HG02678 (cell line): ENCODE data around the gene VPS13D.
"Not testable (repeated sequence)": the region's sequence is repeated elsewhere in the genome, so short reads cannot be mapped to it uniquely, and the experiment has no call there.

Experiments used
- ATAC-seq: cut with Tn5 transposase; IDR thresholded peaks from one replicate; pipeline ENCODE4 v1.9.1; 2021; ENCODE audit warnings: mild to moderate bottlenecking, moderate library complexity; ENCODE audit not compliant: unreplicated experiment

The VPS13D gene

GRCh38 chr1:12530462-12531178 is 300.8 kb downstream of the VPS13D start:
- no peak for ATAC-seq

- no peak for ATAC-seq
Measured at GRCh38 chr1:12531179-12531499, 301.3 kb downstream of the VPS13D start.

- no peak for ATAC-seq
Measured at GRCh38 chr1:12532405-12533315, 302.8 kb downstream of the VPS13D start.

GRCh38 chr1:12536023-12536639 is 306.3 kb downstream of the VPS13D start:
- ATAC-seq, result no peak

- ATAC-seq, result no peak
Measured at GRCh38 chr1:12537294-12537693, 307.5 kb downstream of the VPS13D start.

- no peak for ATAC-seq
Measured at GRCh38 chr1:12537906-12538461, 308.2 kb downstream of the VPS13D start.

GRCh38 chr1:12538536-12538935 is 308.7 kb downstream of the VPS13D start:
- ATAC-seq, result not testable (repeated sequence)

GRCh38 chr1:12539320-12539704 is 309.5 kb downstream of the VPS13D start:
- ATAC-seq, result no peak

GRCh38 chr1:12539705-12540579 is 310.1 kb downstream of the VPS13D start:
- ATAC-seq, result no peak

GRCh38 chr1:12540580-12541273 is 310.9 kb downstream of the VPS13D start:
- no peak for ATAC-seq

GRCh38 chr1:12541274-12542137 is 311.7 kb downstream of the VPS13D start:
- no peak for ATAC-seq

- ATAC-seq, result no peak
Measured at GRCh38 chr1:12542138-12542465, 312.3 kb downstream of the VPS13D start.

- ATAC-seq, result no peak
Measured at GRCh38 chr1:12542616-12543592, 313.1 kb downstream of the VPS13D start.

GRCh38 chr1:12543740-12544154 is 313.9 kb downstream of the VPS13D start:
- no peak for ATAC-seq

- no peak for ATAC-seq
Measured at GRCh38 chr1:12544357-12544756, 314.5 kb downstream of the VPS13D start.

- ATAC-seq, result no peak
Measured at GRCh38 chr1:12544992-12545391, 315.2 kb downstream of the VPS13D start.

GRCh38 chr1:12546771-12547585 is 317.1 kb downstream of the VPS13D start:
- ATAC-seq, result no peak
